Common myeloid progenitor, CD34-positive (primary cell): ENCODE data around the gene THBD.

Experiments
- CTCF ChIA-PET: fragments of 350-600 bp; sonication (Branson Sonifier 250); formaldehyde crosslinking; loops from one replicate; lab custom pipeline; 2021; ENCODE audit warnings: antibody characterized with exemption; lab: Charles Lee
- POLR2A ChIA-PET: fragments of 350-600 bp; sonication (Branson Sonifier 250); formaldehyde crosslinking; loops from one replicate; lab custom pipeline; 2021; ENCODE audit warnings: antibody characterized with exemption; lab: Charles Lee
- DNase-seq, 3 donors: peaks; one replicate each; pipeline versions ENCODE4 v3.0.0 to v3.0.0-alpha.2; 2013
- H3K27ac ChIP-seq, 2 experiments: 1 replicate in 1 of 2; 2 replicates in 1 of 2; pipeline ENCODE4 v1.7.0; 2013; ENCODE audit warnings: inconsistent platforms in 2 of 2, low read length in 2 of 2, mild to moderate bottlenecking in 2 of 2, low read depth in 1 of 2, moderate library complexity in 1 of 2; ENCODE audit not compliant: severe bottlenecking in 2 of 2, insufficient read depth in 1 of 2, poor library complexity in 1 of 2
- H3K27me3 ChIP-seq, 5 experiments: replicated peaks in 2 of 5; 1 replicate in 3 of 5; 2 replicates in 2 of 5; pipeline versions ENCODE4 v1.6.1 to v1.7.0; 2013; ENCODE audit warnings: low read length in 4 of 5, mild to moderate bottlenecking in 2 of 5, moderate library complexity in 2 of 5, inconsistent platforms in 1 of 5; ENCODE audit not compliant: insufficient read depth in 5 of 5, control insufficient read depth in 4 of 5
- H3K36me3 ChIP-seq, 4 experiments: 1 replicate in 2 of 4; 2 replicates in 2 of 4; pipeline versions ENCODE4 v1.6.1 to v1.7.0; 2013; ENCODE audit warnings: low read length in 3 of 4, control low read depth in 1 of 4, mild to moderate bottlenecking in 1 of 4; ENCODE audit not compliant: control insufficient read depth in 4 of 4, insufficient read depth in 4 of 4
- H3K4me1 ChIP-seq, 4 experiments: 1 replicate in 3 of 4; 2 replicates in 1 of 4; pipeline versions ENCODE4 v1.6.1 to v1.7.1; 2013; ENCODE audit warnings: low read length in 3 of 4, mild to moderate bottlenecking in 3 of 4, control low read depth in 1 of 4, inconsistent platforms in 1 of 4, moderate library complexity in 1 of 4; ENCODE audit not compliant: control insufficient read depth in 4 of 4, insufficient read depth in 4 of 4; ENCODE audit errors: control extremely low read depth in 1 of 4
- H3K4me3 ChIP-seq, 7 experiments: 1 replicate in 4 of 7; 2 replicates in 3 of 7; pipeline versions ENCODE4 v1.5.1 to v1.7.0; 2013; ENCODE audit warnings: mild to moderate bottlenecking in 7 of 7, low read length in 6 of 7, moderate library complexity in 6 of 7, inconsistent platforms in 2 of 7, low read depth in 2 of 7, control low read depth in 1 of 7; ENCODE audit not compliant: insufficient read depth in 4 of 7, control insufficient read depth in 1 of 7; ENCODE audit errors: extremely low read depth in 1 of 7
- H3K9me3 ChIP-seq, 5 experiments: 1 replicate in 4 of 5; 2 replicates in 1 of 5; pipeline versions ENCODE4 v1.6.1 to v1.7.1; 2013; ENCODE audit warnings: low read length in 4 of 5, mild to moderate bottlenecking in 2 of 5, inconsistent platforms in 1 of 5, low read depth in 1 of 5, moderate library complexity in 1 of 5; ENCODE audit not compliant: control insufficient read depth in 4 of 5, insufficient read depth in 2 of 5; ENCODE audit errors: control extremely low read depth in 1 of 5
- WGBS: methylation state at CpG from one replicate; pipeline ENCODE4 v1.1.5; 2013; ENCODE audit not compliant: insufficient coverage; 5-methylcytosine and 5-hydroxymethylcytosine counted together

Gene THBD

DNA sequence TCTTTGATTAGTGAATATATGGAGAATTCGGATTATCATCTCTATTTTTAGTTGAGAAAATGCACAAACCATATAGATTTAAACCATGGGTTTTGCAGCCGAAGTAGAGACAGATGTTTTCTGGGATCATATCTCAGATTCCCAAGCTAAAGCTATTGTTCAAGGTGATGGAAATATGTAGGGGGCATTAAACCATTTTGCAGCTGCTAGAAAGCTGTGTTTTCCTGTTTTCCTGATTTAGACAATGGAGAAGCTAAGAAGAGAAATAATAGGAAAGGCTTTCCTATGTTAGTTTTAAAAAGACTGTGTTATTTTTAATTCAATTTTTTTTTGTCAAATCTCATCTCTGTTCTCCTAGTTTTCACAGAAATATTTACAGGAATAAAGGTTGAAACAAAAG, 30.5 kb upstream of the THBD start:
- H3K4me3 ChIP-seq, result no peak overlapping the region
- WGBS, result 100% methylated on average over 1 of the region's 2 CpGs
- H3K9me3 ChIP-seq, result no peaks in the 10 kb centered on the region
- no peaks in the 10 kb centered on the region for H3K27me3 ChIP-seq
- POLR2A ChIA-PET, result interaction anchor here (0.5 kb wide), 1 partner anchor 16 kb away, joined by 3 read pairs; no protein-coding TSS in a partner anchor
- peaks cover 0 to 4% (median 2%) of the 10 kb centered on the region in 4 experiments for H3K36me3 ChIP-seq
- CTCF ChIA-PET, result interaction anchor here (1.3 kb wide), 1 partner anchor 29 kb away, joined by 3 read pairs; no protein-coding TSS in a partner anchor
- H3K27ac ChIP-seq, result no peak overlapping the region
- DNase-seq, result no peak
- H3K4me1 ChIP-seq, result peaks cover 3 to 37% (median 13%) of the 10 kb centered on the region in 4 experiments

DNA sequence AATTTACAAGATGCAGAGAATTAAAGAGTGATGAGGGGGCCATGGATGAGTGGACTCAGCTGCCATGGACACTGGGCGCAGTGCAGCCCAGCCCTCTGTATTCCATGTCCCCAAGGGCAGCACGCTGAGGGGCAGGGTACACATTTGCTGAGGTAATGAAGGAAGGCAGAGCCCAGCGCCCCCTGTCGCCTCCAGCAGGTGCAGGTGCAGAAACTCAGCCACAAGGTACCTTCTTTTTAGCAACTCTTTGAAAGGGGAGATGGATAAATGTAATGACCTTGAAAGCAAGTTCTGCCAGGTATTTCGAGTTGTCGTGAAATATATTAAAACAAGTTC, 29.5 kb upstream of the THBD start:
- CTCF ChIA-PET, result interaction anchor here (1.3 kb wide), 1 partner anchor 28 kb away, joined by 3 read pairs; no protein-coding TSS in a partner anchor
- WGBS, result 96% methylated on average over 4 of the region's 6 CpGs
- no peak for DNase-seq
- POLR2A ChIA-PET, result no interaction called here
- peaks cover 0 to 27% (median 10%) of the 10 kb centered on the region in 4 experiments for H3K4me1 ChIP-seq
- H3K27ac ChIP-seq, result no peak overlapping the region
- no peaks in the 10 kb centered on the region for H3K27me3 ChIP-seq
- no peaks in the 10 kb centered on the region for H3K9me3 ChIP-seq
- H3K36me3 ChIP-seq, result peaks cover 0 to 4% (median 2%) of the 10 kb centered on the region in 4 experiments
- H3K4me3 ChIP-seq, result no peak overlapping the region

DNA sequence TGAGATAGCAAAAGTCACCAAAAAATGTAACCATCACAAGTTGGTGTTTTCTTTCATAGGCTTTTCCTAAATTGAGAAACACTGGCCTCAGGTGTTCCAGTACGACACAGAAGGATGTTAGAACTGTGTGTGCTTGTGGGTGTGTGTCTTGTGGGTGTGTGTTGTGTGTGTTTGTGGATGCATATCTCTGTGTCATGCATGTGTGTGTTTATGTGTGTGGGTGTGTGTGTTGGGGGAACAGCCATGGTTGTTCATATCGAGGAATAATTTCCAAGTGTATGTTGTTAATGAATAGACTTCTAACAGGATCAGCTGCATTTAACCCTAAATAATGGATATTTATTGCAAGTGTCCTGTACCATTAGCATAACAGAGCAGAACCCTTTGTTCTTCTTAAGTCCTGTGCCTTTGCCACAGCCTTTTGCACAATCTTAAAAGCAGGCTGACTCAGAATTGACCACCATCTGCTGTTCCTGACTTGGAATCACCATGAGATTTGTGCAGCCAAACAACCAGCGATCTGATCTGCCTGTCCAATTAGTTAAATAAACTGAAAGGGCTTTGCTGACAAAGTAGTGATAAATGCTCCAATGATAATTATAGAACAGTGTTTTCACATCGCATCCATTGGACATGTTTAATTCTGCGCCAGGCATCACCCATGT, 29.0 kb upstream of the THBD start:
- H3K4me3 ChIP-seq, result no peak overlapping the region
- H3K27me3 ChIP-seq, result no peaks in the 10 kb centered on the region
- H3K36me3 ChIP-seq, result peaks cover 0 to 4% (median 2%) of the 10 kb centered on the region in 4 experiments
- no peak overlapping the region for H3K27ac ChIP-seq
- ChIA-PET CTCF (no interaction called here), POLR2A (interaction anchor here (0.6 kb wide), 1 partner anchor 32 kb away, joined by 3 read pairs; no protein-coding TSS in a partner anchor)
- H3K9me3 ChIP-seq, result no peaks in the 10 kb centered on the region
- no peak for DNase-seq
- 100% methylated on average over 3 of the region's 5 CpGs for WGBS
- H3K4me1 ChIP-seq, result peaks cover 0 to 22% (median 8%) of the 10 kb centered on the region in 4 experiments

DNA sequence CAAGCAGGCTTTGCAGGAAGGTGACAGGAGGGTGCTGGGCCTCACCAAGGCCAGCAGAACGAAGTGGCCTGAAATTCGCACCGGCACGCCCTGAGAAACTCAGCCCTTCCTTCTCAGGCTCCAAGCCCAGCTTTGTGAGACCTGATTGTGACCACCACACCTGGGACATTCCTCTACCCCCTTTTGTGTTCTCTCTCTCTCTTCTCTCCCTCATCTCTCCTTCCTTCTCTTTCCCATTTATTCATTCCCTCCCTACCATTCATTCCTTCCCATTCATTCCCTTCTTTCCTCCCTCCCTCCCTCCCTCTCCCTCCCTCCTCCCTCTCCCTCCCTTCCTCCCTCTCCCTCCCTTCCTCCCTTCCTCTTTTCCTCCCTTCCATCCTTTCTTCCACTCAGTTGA, 27.8 kb upstream of the THBD start:
- DNase-seq, result no peak
- Histone ChIP-seq H3K27me3 (no peaks in the 10 kb centered on the region), H3K4me1 (peaks cover 0 to 10% (median 1%) of the 10 kb centered on the region in 4 experiments), H3K36me3 (peaks cover 0 to 4% (median 2%) of the 10 kb centered on the region in 4 experiments), H3K27ac (no peak overlapping the region), H3K4me3 (no peak overlapping the region), H3K9me3 (no peaks in the 10 kb centered on the region)
- CTCF ChIA-PET, result no interaction called here
- POLR2A ChIA-PET, result no interaction called here
- WGBS, result 96% methylated on average over 4 of the region's 4 CpGs

DNA sequence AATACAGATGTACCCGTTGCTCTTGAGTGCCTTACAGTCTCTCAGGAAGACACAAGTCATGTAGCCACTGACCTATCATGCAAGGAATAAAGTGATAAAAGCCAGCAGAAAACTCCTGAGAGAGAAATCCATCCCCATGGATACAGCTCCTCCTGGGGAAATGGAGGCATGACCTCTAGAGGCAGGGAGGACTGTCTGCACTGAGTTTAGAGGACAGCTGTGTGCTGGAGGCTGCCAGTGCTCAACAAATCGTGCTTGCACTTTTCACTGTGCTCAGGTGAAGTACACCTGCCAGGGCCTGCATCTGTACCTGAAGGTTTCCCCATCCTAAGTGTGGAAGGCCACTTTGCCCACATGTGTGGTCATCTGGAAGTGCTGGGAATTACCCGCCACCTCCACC, 24.6 kb upstream of the THBD start:
- H3K4me1 ChIP-seq, result no peaks in the 10 kb centered on the region
- no peak overlapping the region for H3K27ac ChIP-seq
- CTCF ChIA-PET, result no interaction called here
- no peak overlapping the region for H3K4me3 ChIP-seq
- no peak for DNase-seq
- no peaks in the 10 kb centered on the region for H3K36me3 ChIP-seq
- H3K9me3 ChIP-seq, result no peaks in the 10 kb centered on the region
- POLR2A ChIA-PET, result no interaction called here
- 100% methylated on average over 2 of the region's 3 CpGs for WGBS
- H3K27me3 ChIP-seq, result no peaks in the 10 kb centered on the region

DNA sequence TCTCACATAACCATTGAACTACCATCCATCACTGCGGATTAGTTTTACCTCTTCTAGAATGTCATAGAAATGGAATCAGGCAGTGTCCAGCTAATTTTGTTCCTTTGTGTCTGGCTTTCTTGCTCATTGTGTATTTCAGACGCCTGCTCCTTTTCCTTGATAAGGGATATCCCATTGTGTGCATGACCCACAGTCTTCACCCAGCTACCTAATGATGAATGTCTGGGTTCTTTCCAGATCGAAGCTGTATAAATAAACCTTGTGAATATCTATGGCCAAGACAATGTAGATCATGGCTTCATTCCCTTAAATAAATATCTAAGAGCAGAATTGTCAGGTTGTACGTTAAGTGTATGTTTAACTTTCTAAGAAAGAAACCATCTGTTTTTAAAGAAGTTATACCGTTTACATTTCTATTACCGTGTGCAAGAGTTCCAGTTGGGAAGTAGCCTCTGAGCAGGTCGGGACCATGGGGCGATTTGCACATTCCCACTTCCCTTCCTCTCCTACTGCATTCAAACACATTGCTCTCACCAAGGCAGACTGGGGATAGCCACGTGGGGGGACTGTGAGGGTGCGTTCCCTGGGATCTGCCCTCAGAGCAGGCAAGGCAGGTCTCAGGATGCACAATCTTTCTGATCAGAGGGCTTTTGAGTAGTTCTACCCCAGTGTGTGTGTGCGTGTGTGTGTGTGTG, 23.6 kb upstream of the THBD start:
- no peaks in the 10 kb centered on the region for H3K9me3 ChIP-seq
- no peak overlapping the region for H3K27ac ChIP-seq
- ChIA-PET POLR2A (no interaction called here), CTCF (no interaction called here)
- H3K36me3 ChIP-seq, result no peaks in the 10 kb centered on the region
- DNase-seq, result no peak
- no peaks in the 10 kb centered on the region for H3K4me1 ChIP-seq
- no peaks in the 10 kb centered on the region for H3K27me3 ChIP-seq
- 100% methylated on average over 4 of the region's 11 CpGs for WGBS
- no peak overlapping the region for H3K4me3 ChIP-seq

DNA sequence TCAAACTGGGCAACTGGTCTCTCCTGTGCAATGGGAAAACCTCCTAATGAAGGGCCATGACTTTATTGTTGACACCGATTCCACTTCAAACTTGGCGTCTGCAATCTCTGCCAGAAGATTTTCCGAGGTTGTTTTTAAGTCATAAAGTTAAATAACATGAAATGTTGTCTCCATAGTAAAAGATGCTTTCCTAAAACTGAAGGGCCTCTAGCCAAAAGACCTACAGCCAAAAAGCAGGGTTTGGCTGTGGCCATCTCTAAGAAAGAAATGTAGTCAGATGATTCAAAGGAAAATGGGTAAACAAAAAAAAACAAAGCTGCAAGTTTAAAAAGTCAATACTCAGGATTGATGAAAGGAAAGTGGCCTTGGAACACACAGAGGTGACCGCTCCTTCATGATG, 22.5 kb upstream of the THBD start:
- no peaks in the 10 kb centered on the region for H3K9me3 ChIP-seq
- CTCF ChIA-PET, result interaction anchor here (0.5 to 1.0 kb wide), 2 partner anchors 10 to 581 kb away, joined by 3 read pairs; no protein-coding TSS in a partner anchor
- no peak overlapping the region for H3K4me3 ChIP-seq
- no peak overlapping the region for H3K27ac ChIP-seq
- POLR2A ChIA-PET, result interaction anchor here (0.7 kb wide), 1 partner anchor 49 kb away, joined by 4 read pairs; no protein-coding TSS in a partner anchor
- DNase-seq, result no peak
- H3K27me3 ChIP-seq, result no peaks in the 10 kb centered on the region
- WGBS, result 94% methylated on average over 3 of the region's 4 CpGs
- H3K4me1 ChIP-seq, result no peaks in the 10 kb centered on the region
- no peaks in the 10 kb centered on the region for H3K36me3 ChIP-seq
